ENCODE data around the gene EFHC1. TPM values are rescaled to one million over a fixed set of nuclear protein-coding genes. Genes with fewer than 3 reads are reported as not detected.

Gene EFHC1
- total RNA-seq = 10 to 100 TPM; 19.4 to 23.5 TPM

GRCh38 chr6:52419809-52420667 is at the start of gene EFHC1:
EFHC1 (plus strand) TSS chr6:52420342; CDS start chr6:52420411, 69 bp downstream.
- Histone ChIP-seq H3K4me1 (replicated peaks) (no peaks in the 10 kb centered on the region), H3K9me3 (no peaks in the 10 kb centered on the region), H3K4me3 (peak within 1 kb of the TSS; percentile 45 to 65), H3K36me3 (no peaks in the 10 kb centered on the region), H3K27ac (peak within 1 kb of the TSS; percentile 76 to 81), H3K27me3 (replicated peaks; ENCODE audit: insufficient read depth) (no peaks in the 10 kb centered on the region)
- peak; percentile 81 for TF ChIP-seq POLR2A (IDR thresholded peaks at IDR 0.05)
- TF ChIP-seq POLR2AphosphoS5 (IDR thresholded peaks at IDR 0.05) = peak; percentile 98
- TF ChIP-seq, protein P1, sequence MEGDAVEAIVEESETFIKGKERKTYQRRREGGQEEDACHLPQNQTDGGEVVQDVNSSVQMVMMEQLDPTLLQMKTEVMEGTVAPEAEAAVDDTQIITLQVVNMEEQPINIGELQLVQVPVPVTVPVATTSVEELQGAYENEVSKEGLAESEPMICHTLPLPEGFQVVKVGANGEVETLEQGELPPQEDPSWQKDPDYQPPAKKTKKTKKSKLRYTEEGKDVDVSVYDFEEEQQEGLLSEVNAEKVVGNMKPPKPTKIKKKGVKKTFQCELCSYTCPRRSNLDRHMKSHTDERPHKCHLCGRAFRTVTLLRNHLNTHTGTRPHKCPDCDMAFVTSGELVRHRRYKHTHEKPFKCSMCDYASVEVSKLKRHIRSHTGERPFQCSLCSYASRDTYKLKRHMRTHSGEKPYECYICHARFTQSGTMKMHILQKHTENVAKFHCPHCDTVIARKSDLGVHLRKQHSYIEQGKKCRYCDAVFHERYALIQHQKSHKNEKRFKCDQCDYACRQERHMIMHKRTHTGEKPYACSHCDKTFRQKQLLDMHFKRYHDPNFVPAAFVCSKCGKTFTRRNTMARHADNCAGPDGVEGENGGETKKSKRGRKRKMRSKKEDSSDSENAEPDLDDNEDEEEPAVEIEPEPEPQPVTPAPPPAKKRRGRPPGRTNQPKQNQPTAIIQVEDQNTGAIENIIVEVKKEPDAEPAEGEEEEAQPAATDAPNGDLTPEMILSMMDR (IDR thresholded peaks at IDR 0.05) = peak in 1 of 4 experiments; percentile 3
- under 1% methylated on average over 30 of the region's 57 CpGs for WGBS
- intact Hi-C loops (cut with DNase I) = loop anchor here (1.0 to 5.0 kb wide), 3 partner anchors 82 to 177 kb away; partner anchors contain the start of gene TRAM2
- peak; percentile 98 for DNase-seq (ENCODE audit: low spot score)

DNA sequence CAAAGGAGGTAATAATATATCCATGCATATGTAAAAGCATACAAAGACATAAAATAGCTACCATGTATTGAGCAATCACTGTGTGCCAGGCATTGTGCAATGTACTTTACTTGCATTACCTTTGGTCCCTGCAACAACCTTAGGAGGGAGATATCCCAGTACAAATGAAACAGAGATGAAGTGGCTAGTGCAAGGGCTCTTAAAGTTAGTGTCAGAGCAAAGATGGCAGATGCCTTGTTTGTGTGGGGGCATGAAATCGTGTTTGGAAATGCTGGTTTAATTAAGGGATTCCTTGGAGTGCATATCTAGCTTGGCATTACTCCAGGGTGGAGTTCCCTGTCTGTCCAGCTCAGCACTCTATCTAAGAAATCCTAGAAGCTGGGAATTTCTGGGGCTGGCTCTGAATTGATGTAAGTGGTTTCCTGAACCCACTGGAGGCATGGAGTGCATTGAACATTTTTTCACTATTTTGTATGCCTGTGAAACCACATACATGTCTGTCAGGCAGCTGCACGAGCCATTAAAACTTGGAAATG is 48.4 kb upstream of the EFHC1 start:
- Histone ChIP-seq H3K9me3 (no peaks in the 10 kb centered on the region), H3K27ac (no peak overlapping the region), H3K36me3 (no peaks in the 10 kb centered on the region), H3K4me1 (replicated peaks) (no peaks in the 10 kb centered on the region), H3K27me3 (replicated peaks; ENCODE audit: insufficient read depth) (no peaks in the 10 kb centered on the region), H3K4me3 (no peak overlapping the region)
- 31% methylated on average over 2 of the region's 2 CpGs for WGBS
- intact Hi-C loops (cut with DNase I) = no loop called here
- no peak for DNase-seq (ENCODE audit: low spot score)
- TF ChIP-seq POLR2A (IDR thresholded peaks at IDR 0.05) = no peak
- TF ChIP-seq, protein P1 (IDR thresholded peaks at IDR 0.05) = no peak
- TF ChIP-seq POLR2AphosphoS5 (IDR thresholded peaks at IDR 0.05) = no peak

- H3K27me3 ChIP-seq (replicated peaks; ENCODE audit: insufficient read depth) = no peaks in the 10 kb centered on the region
- H3K4me3 ChIP-seq = no peak overlapping the region
- intact Hi-C loops (cut with DNase I) = no loop called here
- no peaks in the 10 kb centered on the region for H3K9me3 ChIP-seq
- TF ChIP-seq, protein P1 (IDR thresholded peaks at IDR 0.05) = no peak
- no peak overlapping the region for H3K27ac ChIP-seq
- H3K4me1 ChIP-seq (replicated peaks) = no peaks in the 10 kb centered on the region
- DNase-seq (ENCODE audit: low spot score) = no peak
- H3K36me3 ChIP-seq = no peaks in the 10 kb centered on the region
- 89% methylated on average over 5 of the region's 5 CpGs for WGBS
These were observed 46.9 kb upstream of the EFHC1 start for GRCh38 chr6:52373151-52373690.

DNA sequence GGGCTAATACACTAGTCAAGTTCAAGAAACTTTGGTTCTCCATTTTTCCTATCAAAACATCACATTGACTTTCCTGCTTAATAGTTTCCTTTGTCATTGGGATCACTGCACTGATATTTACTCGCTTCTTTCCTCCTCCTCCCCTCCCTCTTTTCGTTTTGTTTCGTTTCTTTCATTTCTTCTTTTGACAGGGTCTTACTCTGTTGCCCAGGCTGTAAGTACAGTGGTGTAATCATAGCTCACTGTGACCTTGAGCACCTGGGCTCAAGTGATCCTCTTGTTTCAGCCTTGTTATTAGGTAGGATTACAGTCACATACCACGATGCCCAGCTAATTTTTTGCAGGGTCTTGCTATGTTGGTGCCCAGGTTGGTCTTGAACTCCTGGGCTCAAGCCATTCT is 45.9 kb upstream of the EFHC1 start:
- no peaks in the 10 kb centered on the region for H3K4me1 ChIP-seq (replicated peaks)
- intact Hi-C loops (cut with DNase I) = no loop called here
- WGBS = 100% methylated on average over 4 of the region's 4 CpGs
- no peak overlapping the region for H3K4me3 ChIP-seq
- no peaks in the 10 kb centered on the region for H3K27me3 ChIP-seq (replicated peaks; ENCODE audit: insufficient read depth)
- TF ChIP-seq POLR2AphosphoS5 (IDR thresholded peaks at IDR 0.05) = no peak
- TF ChIP-seq POLR2A (IDR thresholded peaks at IDR 0.05) = no peak
- TF ChIP-seq, protein P1 (IDR thresholded peaks at IDR 0.05) = no peak
- H3K27ac ChIP-seq = no peak overlapping the region
- DNase-seq (ENCODE audit: low spot score) = no peak
- H3K36me3 ChIP-seq = no peaks in the 10 kb centered on the region
- no peaks in the 10 kb centered on the region for H3K9me3 ChIP-seq

All from prostate gland (tissue), 2 donors.